ENCODE results near the gene LRRC8E.
A peak's percentile ranks its signal among the peaks of the same experiment; 100 is the strongest.

The LRRC8E gene

DNA sequence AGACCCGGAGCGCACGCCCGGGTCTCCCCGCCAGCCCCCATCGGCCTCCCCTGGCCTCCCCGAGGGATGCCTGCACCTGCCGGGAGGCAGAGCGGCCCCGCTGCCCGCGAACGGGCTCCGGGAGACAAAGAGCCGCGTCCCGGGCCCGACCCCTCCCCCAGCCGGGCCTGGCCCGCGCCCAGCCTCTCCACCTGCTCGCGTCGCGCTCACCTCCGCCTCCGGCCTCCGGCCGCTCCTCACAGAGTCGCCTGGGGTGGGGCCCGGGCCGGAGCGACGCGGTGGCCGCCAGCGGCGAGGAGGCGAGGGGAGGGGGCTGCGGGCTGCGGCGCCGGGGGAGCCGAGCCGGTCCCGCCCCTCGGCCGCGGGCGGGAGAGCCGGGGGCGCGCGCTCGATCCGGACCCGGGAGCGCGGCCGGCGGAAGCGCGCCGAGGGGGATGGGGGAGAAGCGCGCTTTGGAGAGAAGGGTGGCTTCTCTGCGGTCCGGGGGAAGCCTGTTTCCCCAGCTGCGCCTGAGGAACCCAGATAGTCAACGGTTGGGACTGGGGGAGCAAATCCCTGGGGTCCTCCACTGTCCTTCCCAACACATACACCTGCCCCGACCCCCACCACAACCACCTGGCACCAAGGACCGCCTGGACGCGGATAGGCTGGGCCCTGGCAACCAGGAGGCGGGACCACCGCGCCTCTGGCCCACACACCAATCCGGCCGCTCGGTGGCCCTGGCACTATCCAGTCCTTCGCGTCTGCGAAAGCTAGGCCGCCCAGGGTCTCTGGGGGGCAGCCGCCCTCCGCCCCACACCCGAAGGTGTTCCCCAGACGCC, 14.0 kb upstream of the LRRC8E start, which contains the start of gene PRR36:
Gene PRR36, minus strand, starts transcription at position 315 of the 821 bp plus-strand sequence. CDS start 701 bp downstream, outside the sequence.
- TF ChIP-seq, protein P1, sequence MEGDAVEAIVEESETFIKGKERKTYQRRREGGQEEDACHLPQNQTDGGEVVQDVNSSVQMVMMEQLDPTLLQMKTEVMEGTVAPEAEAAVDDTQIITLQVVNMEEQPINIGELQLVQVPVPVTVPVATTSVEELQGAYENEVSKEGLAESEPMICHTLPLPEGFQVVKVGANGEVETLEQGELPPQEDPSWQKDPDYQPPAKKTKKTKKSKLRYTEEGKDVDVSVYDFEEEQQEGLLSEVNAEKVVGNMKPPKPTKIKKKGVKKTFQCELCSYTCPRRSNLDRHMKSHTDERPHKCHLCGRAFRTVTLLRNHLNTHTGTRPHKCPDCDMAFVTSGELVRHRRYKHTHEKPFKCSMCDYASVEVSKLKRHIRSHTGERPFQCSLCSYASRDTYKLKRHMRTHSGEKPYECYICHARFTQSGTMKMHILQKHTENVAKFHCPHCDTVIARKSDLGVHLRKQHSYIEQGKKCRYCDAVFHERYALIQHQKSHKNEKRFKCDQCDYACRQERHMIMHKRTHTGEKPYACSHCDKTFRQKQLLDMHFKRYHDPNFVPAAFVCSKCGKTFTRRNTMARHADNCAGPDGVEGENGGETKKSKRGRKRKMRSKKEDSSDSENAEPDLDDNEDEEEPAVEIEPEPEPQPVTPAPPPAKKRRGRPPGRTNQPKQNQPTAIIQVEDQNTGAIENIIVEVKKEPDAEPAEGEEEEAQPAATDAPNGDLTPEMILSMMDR (IDR thresholded peaks at IDR 0.05): no peak
- peak within 1 kb of the TSS; percentile 61 for H3K4me3 ChIP-seq
- no peak for DNase-seq (ENCODE audit: low spot score)
- H3K27ac ChIP-seq: no peak within 1 kb of the TSS

DNA sequence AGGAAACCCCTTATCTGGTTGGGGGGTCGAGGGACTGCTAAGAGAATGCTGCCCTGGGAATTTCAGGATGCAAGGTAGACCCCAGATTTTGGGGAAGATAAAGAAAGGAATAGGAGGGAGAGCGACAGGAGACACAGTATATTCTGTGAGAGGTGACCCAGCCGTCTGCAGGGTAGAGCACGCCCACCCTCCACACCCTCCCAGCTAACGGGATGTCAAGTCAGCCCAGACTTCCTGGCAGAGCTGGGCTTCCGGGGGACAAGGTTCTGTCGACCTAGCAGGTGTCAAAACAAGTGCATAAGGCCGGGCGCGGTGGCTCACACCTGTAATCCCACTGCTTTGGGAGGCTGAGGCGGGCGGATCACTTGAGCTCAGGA, 13.4 kb upstream of the LRRC8E start:
- H3K4me3 ChIP-seq: no peak overlapping the region
- no peak for DNase-seq (ENCODE audit: low spot score)
- H3K27ac ChIP-seq: no peak overlapping the region
- TF ChIP-seq, protein P1 (IDR thresholded peaks at IDR 0.05): no peak

DNA sequence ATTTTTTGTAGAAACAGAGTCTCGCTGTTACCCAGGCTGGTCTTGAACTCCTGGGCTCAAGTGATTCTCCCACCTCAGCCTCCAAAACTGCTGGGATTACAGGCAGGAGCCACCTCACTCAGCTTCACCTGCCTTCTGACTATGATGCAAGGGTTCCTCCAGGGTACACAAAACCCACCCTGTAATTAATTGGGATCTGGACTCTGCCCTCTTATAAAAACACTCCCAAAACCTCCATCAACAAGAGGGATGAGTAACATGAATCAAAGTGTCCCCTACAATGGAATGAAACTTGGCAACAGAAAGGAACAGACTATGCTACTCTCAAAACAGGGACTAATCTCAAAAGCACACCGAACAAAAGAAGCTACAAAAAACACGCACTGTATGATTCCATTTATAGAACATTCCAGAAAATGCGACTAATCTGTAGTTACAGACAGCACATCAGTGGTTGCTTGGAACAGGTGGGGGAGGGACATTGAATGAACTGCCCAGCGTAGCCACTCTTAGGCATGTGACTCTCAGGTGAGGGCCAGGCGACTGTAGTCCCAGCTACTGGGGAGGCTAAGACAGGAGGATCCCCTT, 11.0 kb upstream of the LRRC8E start:
- DNase-seq (ENCODE audit: low spot score): no peak
- TF ChIP-seq, protein P1 (IDR thresholded peaks at IDR 0.05): no peak
- no peak overlapping the region for H3K4me3 ChIP-seq
- no peak overlapping the region for H3K27ac ChIP-seq

DNA sequence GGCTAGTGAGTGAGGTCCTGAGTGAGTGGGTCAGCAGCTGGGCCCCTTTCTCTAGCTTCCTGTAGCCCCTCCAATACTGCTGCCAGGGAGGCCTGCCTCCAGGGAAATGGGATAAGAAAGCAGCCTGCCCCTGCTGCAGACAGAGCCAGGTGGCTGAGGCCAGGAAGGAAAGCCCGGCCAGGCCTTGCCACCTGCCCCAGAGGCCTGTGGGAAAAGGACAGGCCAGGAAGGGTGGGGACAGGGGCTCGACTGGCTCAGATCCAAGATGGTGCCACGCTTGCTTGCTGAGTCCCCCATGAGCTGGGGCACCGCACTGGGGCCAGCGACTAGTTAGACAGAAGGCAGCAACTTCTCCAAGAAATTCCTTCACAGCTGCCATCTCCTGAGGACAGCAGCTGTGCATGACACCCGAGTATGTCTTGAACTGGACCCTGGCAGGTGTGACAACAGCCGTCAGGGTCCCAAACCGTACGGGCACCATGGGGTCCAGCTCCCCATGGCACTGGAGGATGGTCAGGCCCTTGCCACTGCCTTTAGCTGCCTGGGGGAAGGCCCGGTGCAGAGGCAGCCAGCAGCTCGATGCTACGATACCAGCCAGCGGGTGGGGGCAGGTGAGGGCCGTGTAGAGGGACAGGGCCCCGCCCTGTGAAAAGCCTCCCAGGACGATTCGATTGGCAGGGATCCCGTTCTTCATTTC, 9.1 kb upstream of the LRRC8E start:
- Histone ChIP-seq H3K4me3 (no peak overlapping the region), H3K27ac (no peak overlapping the region)
- TF ChIP-seq, protein P1 (IDR thresholded peaks at IDR 0.05): no peak
- DNase-seq (ENCODE audit: low spot score): no peak

DNA sequence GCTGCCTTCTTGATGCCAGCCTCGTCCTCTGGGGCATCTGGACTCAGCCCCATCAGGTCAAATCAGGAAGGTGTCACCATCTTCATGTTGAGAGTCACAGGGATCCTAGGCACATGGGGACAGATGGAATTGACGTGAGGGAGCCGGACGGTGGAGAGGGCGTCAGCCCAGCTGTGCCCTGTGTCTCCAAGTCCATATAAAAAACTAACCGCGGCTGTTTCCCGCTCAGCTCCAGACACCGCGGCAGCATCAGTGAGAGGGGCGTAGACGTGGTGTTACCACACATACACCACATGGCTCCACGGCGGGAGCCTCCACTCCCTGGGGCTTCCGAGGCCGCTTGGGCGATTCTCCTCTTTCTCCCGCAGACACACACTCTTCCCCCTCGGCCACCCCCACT, 8.5 kb upstream of the LRRC8E start:
- TF ChIP-seq, protein P1 (IDR thresholded peaks at IDR 0.05): no peak

DNA sequence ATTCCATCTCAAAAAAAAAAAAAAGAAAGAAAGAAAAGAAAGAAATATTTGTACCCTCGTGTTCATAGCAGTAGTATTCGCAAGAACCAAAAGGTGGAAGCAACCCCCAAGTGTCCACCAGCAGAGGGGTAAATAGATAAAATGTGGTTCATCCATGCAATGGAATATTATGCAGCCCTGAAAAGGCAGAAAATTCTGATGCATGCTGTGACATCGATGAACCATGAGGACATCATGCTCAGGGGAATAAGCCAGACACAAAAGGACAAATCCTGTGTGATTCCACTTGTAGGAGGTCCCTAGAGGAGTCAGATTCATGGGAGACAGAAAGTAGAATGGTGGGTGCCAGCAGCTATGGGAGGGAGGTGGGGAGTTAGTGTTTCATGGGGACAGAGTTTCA, 6.4 kb upstream of the LRRC8E start:
- TF ChIP-seq, protein P1 (IDR thresholded peaks at IDR 0.05): no peak
- Histone ChIP-seq H3K4me3 (no peak overlapping the region), H3K27ac (no peak overlapping the region)
- DNase-seq (ENCODE audit: low spot score): no peak

More for the DNA sequence above, 8.5 kb upstream of the LRRC8E start:
- Histone ChIP-seq H3K27ac (no peak overlapping the region), H3K4me3 (no peak overlapping the region)
- no peak for DNase-seq (ENCODE audit: low spot score)
